PC-9 (cell line): ENCODE results near the gene SERAC1.

Source experiments
- CTCF ChIP-seq: fragments of 200-600 bp; sonication (generic); conservative IDR thresholded peaks from 2 replicates; pipeline ENCODE4 v1.6.1; 2017; ENCODE audit warnings: mixed run types, antibody characterized with exemption, mild to moderate bottlenecking, moderate library complexity
- EZH2 ChIP-seq: fragments of 200-600 bp; sonication (generic); IDR thresholded peaks from 2 replicates; pipeline ENCODE4 v1.8.0; 2017; ENCODE audit warnings: antibody characterized with exemption, low read depth

- TF ChIP-seq CTCF (no peak), EZH2 (no peak)
These were observed 10.8 kb downstream of the SERAC1 start for GRCh38 chr6:158157064-158157764.
